AG08396 (cell line): ENCODE measurements around the gene GAST.
"Not testable (repeated sequence)": the region's sequence is repeated elsewhere in the genome, so short reads cannot be mapped to it uniquely, and the experiment has no call there.

Source experiments
- DNase-seq: peaks from one replicate; pipeline ENCODE4 v3.0.0; 2012; ENCODE audit warnings: low spot score, mixed read lengths

GAST gene

GRCh38 chr17:41711669-41712400 is at the start of gene GAST:
TSS of gene GAST (plus strand) at chr17:41712331. CDS start at chr17:41715437, 3,106 bp downstream.
- DNase-seq = no peak

GRCh38 chr17:41663451-41664171 is 48.5 kb upstream of the GAST start:
- DNase-seq = no peak

GRCh38 chr17:41664172-41664457 is 48.0 kb upstream of the GAST start:
- DNase-seq = no peak

- DNase-seq = no peak
These were observed 47.3 kb upstream of the GAST start for GRCh38 chr17:41664587-41665565.

- DNase-seq = peak; percentile 97
These were observed 46.4 kb upstream of the GAST start for GRCh38 chr17:41665566-41666236.

GRCh38 chr17:41666237-41666641 is 45.9 kb upstream of the GAST start:
- DNase-seq = no peak

GRCh38 chr17:41666708-41667279 is 45.3 kb upstream of the GAST start:
- DNase-seq = peak; percentile 86

- DNase-seq = no peak
These were observed 44.7 kb upstream of the GAST start for GRCh38 chr17:41667280-41668041.

- DNase-seq = no peak
These were observed 40.0 kb upstream of the GAST start for GRCh38 chr17:41672153-41672552.

- DNase-seq = not testable (repeated sequence)
These were observed 36.7 kb upstream of the GAST start for GRCh38 chr17:41675157-41676057.

- DNase-seq = no peak
These were observed 36.1 kb upstream of the GAST start for GRCh38 chr17:41676058-41676419.

GRCh38 chr17:41678411-41678906 is 33.7 kb upstream of the GAST start:
- no peak for DNase-seq

GRCh38 chr17:41678907-41679739 is 33.0 kb upstream of the GAST start:
- DNase-seq = no peak

- no peak for DNase-seq
These were observed 32.2 kb upstream of the GAST start for GRCh38 chr17:41679740-41680425.

GRCh38 chr17:41680426-41681040 is 31.6 kb upstream of the GAST start:
- no peak for DNase-seq

GRCh38 chr17:41681776-41682175 is 30.4 kb upstream of the GAST start:
- DNase-seq = no peak

- DNase-seq = no peak
These were observed 29.5 kb upstream of the GAST start for GRCh38 chr17:41682631-41683030.
